Stimulated activated CD4-positive, alpha-beta T cell treated with anti-CD3 and anti-CD28 coated beads, Interleukin-12 subunit alpha, Interleukin-12 subunit beta, amount 100 ng/mL, for 24 hours (primary cell): Measurements from ENCODE around the gene SLC38A3.
A peak's percentile ranks its signal among the peaks of the same experiment; 100 is the strongest.
"Not testable (repeated sequence)": the region's sequence is repeated elsewhere in the genome, so short reads cannot be mapped to it uniquely, and the experiment has no call there.

Experiments used
- DNase-seq, 2 experiments: peaks; one replicate each; pipeline ENCODE4 v3.0.0-alpha.2; 2020; ENCODE audit warnings: low read depth in 2 of 2

The SLC38A3 gene

GRCh38 chr3:50250514-50250913 is 45.4 kb downstream of the SLC38A3 start:
- no peak for DNase-seq

GRCh38 chr3:50251220-50251619 is 46.1 kb downstream of the SLC38A3 start:
- no peak for DNase-seq

- DNase-seq, result no peak
Observed at GRCh38 chr3:50254577-50255250, 49.6 kb downstream of the SLC38A3 start.

GRCh38 chr3:50255251-50255615 is 50.2 kb downstream of the SLC38A3 start:
- DNase-seq, result no peak

- no peak for DNase-seq
Observed at GRCh38 chr3:50256978-50257890, 52.2 kb downstream of the SLC38A3 start.

- no peak for DNase-seq
Observed at GRCh38 chr3:50258029-50258680, 53.1 kb downstream of the SLC38A3 start.

- no peak for DNase-seq
Observed at GRCh38 chr3:50258979-50259378, 53.9 kb downstream of the SLC38A3 start.

GRCh38 chr3:50259432-50260026 is 54.5 kb downstream of the SLC38A3 start:
- DNase-seq, result no peak

GRCh38 chr3:50260027-50260941 is 55.2 kb downstream of the SLC38A3 start:
- peak; percentile 70 to 79 for DNase-seq

- no peak for DNase-seq
Observed at GRCh38 chr3:50260942-50261441, 55.9 kb downstream of the SLC38A3 start.

GRCh38 chr3:50261505-50261904 is 56.4 kb downstream of the SLC38A3 start:
- no peak for DNase-seq

- not testable (repeated sequence) for DNase-seq
Observed at GRCh38 chr3:50262200-50262599, 57.1 kb downstream of the SLC38A3 start.

- DNase-seq, result no peak
Observed at GRCh38 chr3:50262778-50263177, 57.7 kb downstream of the SLC38A3 start.

GRCh38 chr3:50263478-50264382 is 58.7 kb downstream of the SLC38A3 start:
- DNase-seq, result no peak

GRCh38 chr3:50264383-50264963 is 59.4 kb downstream of the SLC38A3 start:
- no peak for DNase-seq

- no peak for DNase-seq
Observed at GRCh38 chr3:50264964-50265485, 60.0 kb downstream of the SLC38A3 start.

GRCh38 chr3:50265571-50265970 is 60.5 kb downstream of the SLC38A3 start:
- no peak for DNase-seq

GRCh38 chr3:50266017-50266416 is 60.9 kb downstream of the SLC38A3 start:
- no peak for DNase-seq

GRCh38 chr3:50266836-50267235 is 61.8 kb downstream of the SLC38A3 start:
- DNase-seq, result no peak
